Body of pancreas (tissue), 4 donors: ENCODE measurements around the gene EIF4H.
"Not testable (repeated sequence)": the region's sequence is repeated elsewhere in the genome, so short reads cannot be mapped to it uniquely, and the experiment has no call there.

Source experiments
- POLR2A ChIP-seq, 3 donors: fragments of 450-650 bp; IDR thresholded peaks; one replicate each; pipeline ENCODE4 v1.6.1; 2016; ENCODE audit warnings: antibody characterized with exemption in 3 of 3, mild to moderate bottlenecking in 2 of 3
- TF ChIP-seq, protein P1 (sequence below), 7 experiments: fragments of 450-650 bp in 4 of 7; fragments of 200-600 bp in 3 of 7; sonication (generic) in 3 of 7; IDR thresholded peaks; one replicate each; pipeline ENCODE4 v1.5.1; 2016 to 2019; ENCODE audit warnings: antibody characterized with exemption in 7 of 7

DNA sequence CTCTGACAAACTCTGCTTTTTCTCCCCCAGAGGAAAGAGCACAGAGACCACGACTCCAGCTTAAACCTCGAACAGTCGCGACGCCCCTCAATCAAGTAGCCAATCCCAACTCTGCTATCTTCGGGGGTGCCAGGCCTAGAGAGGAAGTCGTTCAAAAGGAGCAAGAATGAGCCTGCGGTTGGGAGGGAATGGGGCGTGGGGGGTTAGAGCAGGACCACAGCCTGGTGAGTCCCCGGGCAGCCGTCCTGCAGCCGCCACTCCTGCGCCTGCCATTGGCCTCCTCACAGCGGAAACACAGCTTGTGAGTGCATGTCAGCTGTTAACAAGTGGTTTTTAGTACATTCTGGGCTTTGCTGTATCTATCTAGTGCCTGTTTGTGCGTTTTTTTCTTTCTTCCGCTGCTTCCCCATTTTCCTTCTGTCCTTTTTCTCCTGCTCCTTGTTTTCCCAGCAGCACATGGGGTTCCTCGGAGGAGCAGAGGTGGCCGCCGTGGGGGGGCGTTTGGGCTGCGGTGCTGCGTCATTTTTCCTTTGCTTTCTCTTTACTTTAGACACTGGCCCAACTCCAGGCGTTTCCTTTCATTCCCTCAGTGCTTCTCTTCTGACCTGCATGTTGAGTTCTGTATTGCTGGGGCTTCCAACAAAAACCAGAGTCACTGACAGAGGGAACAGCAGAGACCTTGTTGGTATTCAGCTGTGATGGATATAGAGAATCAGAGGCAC lies 21.1 kb downstream of the EIF4H start:
- TF ChIP-seq, protein P1, sequence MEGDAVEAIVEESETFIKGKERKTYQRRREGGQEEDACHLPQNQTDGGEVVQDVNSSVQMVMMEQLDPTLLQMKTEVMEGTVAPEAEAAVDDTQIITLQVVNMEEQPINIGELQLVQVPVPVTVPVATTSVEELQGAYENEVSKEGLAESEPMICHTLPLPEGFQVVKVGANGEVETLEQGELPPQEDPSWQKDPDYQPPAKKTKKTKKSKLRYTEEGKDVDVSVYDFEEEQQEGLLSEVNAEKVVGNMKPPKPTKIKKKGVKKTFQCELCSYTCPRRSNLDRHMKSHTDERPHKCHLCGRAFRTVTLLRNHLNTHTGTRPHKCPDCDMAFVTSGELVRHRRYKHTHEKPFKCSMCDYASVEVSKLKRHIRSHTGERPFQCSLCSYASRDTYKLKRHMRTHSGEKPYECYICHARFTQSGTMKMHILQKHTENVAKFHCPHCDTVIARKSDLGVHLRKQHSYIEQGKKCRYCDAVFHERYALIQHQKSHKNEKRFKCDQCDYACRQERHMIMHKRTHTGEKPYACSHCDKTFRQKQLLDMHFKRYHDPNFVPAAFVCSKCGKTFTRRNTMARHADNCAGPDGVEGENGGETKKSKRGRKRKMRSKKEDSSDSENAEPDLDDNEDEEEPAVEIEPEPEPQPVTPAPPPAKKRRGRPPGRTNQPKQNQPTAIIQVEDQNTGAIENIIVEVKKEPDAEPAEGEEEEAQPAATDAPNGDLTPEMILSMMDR (IDR thresholded peaks at IDR 0.05): not testable (repeated sequence)
- not testable (repeated sequence) for TF ChIP-seq POLR2A (IDR thresholded peaks at IDR 0.05)
